HEK293 (cell line): ENCODE results near the gene TCAP.

Experiments used
- CTCF ChIA-PET: fragments of 350-600 bp; formaldehyde crosslinking; extraction: SDS; loops from one replicate; lab custom pipeline; 2021; ENCODE audit warnings: antibody characterized with exemption; lab: Yijun Ruan, JAX
- POLR2A ChIA-PET: fragments of 300-600 bp; formaldehyde crosslinking; extraction: SDS; loops from one replicate; lab custom pipeline; 2020; ENCODE audit warnings: antibody characterized with exemption, inconsistent platforms; lab: Yijun Ruan, JAX
- H3K27ac ChIP-seq: fragments of 200-500 bp; sonication (Bioruptor generic); 2 replicates; pipeline ENCODE4 v1.5.1; 2014; ENCODE audit warnings: low read depth, low read length, control low read depth, inconsistent platforms; ENCODE audit errors: extremely low read depth
- H3K36me3 ChIP-seq, 2 experiments: fragments of 200-500 bp in 1 of 2; sonication (Bioruptor generic) in 1 of 2; 1 replicate in 1 of 2; 2 replicates in 1 of 2; pipeline ENCODE4 v1.5.1; 2014 to 2017; ENCODE audit warnings: inconsistent platforms in 2 of 2, low read length in 2 of 2; ENCODE audit not compliant: control insufficient read depth in 2 of 2, insufficient read depth in 1 of 2
- H3K4me1 ChIP-seq: fragments of 200-500 bp; sonication (Bioruptor generic); 2 replicates; pipeline ENCODE4 v1.5.1; 2014; ENCODE audit warnings: mild to moderate bottlenecking, low read length, inconsistent platforms; ENCODE audit not compliant: control insufficient read depth, insufficient read depth
- H3K4me3 ChIP-seq: 2 replicates; pipeline ENCODE4 v1.5.1; 2011; ENCODE audit warnings: low read depth, mild to moderate bottlenecking, control low read depth, low read length, moderate library complexity
- H3K9me3 ChIP-seq: fragments of 200-500 bp; sonication (Bioruptor generic); 2 replicates; pipeline ENCODE4 v1.5.1; 2014; ENCODE audit warnings: low read depth, low read length, inconsistent platforms; ENCODE audit not compliant: control insufficient read depth, insufficient read depth
- EGR2 ChIP-seq: fragments of 450-650 bp; formaldehyde crosslinking; IDR thresholded peaks from 2 replicates; pipeline ENCODE4 v1.5.1; 2016; ENCODE audit warnings: low read depth, missing biosample characterization, missing genetic modification characterization
- IKZF3 ChIP-seq: fragments of 450-650 bp; IDR thresholded peaks from 2 replicates; pipeline ENCODE4 v1.5.0; 2018; ENCODE audit warnings: missing biosample characterization, mild to moderate bottlenecking, missing genetic modification characterization, moderate library complexity
- KLF1 ChIP-seq: fragments of 450-650 bp; formaldehyde crosslinking; IDR thresholded peaks from 2 replicates; pipeline ENCODE4 v1.5.1; 2016; ENCODE audit warnings: missing biosample characterization, missing genetic modification characterization
- KLF8 ChIP-seq: fragments of 450-650 bp; formaldehyde crosslinking; IDR thresholded peaks from 2 replicates; pipeline ENCODE4 v1.5.1; 2016; ENCODE audit warnings: missing biosample characterization, missing genetic modification characterization
- MEIS1 ChIP-seq: sonication (generic); formaldehyde crosslinking; IDR thresholded peaks from 2 replicates; pipeline ENCODE4 v1.8.1; 2022; ENCODE audit warnings: missing genetic modification reagents, mild to moderate bottlenecking, borderline replicate concordance
- PATZ1 ChIP-seq: fragments of 450-650 bp; formaldehyde crosslinking; IDR thresholded peaks from 2 replicates; pipeline ENCODE4 v1.5.1; 2016; ENCODE audit warnings: missing biosample characterization, missing genetic modification characterization
- PRDM10 ChIP-seq: fragments of 450-650 bp; formaldehyde crosslinking; IDR thresholded peaks from 2 replicates; pipeline ENCODE4 v1.5.1; 2016; ENCODE audit warnings: missing biosample characterization, missing genetic modification characterization
- SP2 ChIP-seq: fragments of 450-650 bp; formaldehyde crosslinking; IDR thresholded peaks from 2 replicates; pipeline ENCODE4 v1.5.1; 2016; ENCODE audit warnings: missing biosample characterization, missing genetic modification characterization
- SP7 ChIP-seq: fragments of 450-650 bp; formaldehyde crosslinking; IDR thresholded peaks from 2 replicates; pipeline ENCODE4 v1.5.1; 2016; ENCODE audit warnings: missing biosample characterization, missing genetic modification characterization
- ZBTB10 ChIP-seq: fragments of 450-650 bp; formaldehyde crosslinking; IDR thresholded peaks from 2 replicates; pipeline ENCODE4 v1.5.1; 2016; ENCODE audit warnings: missing biosample characterization, missing genetic modification characterization
- ZBTB21 ChIP-seq: fragments of 450-650 bp; formaldehyde crosslinking; IDR thresholded peaks from 2 replicates; pipeline ENCODE4 v1.5.1; 2017; ENCODE audit warnings: missing biosample characterization, missing genetic modification characterization
- ZFHX2 ChIP-seq: fragments of 450-650 bp; formaldehyde crosslinking; conservative IDR thresholded peaks from 2 replicates; pipeline ENCODE4 v1.5.1; 2016; ENCODE audit warnings: missing biosample characterization, missing genetic modification characterization
- ZNF10 ChIP-seq: fragments of 450-650 bp; formaldehyde crosslinking; IDR thresholded peaks from 2 replicates; pipeline ENCODE4 v1.5.1; 2017; ENCODE audit warnings: missing biosample characterization, missing genetic modification characterization
- ZNF24 ChIP-seq: fragments of 450-650 bp; formaldehyde crosslinking; IDR thresholded peaks from 2 replicates; pipeline ENCODE4 v1.5.1; 2016; ENCODE audit warnings: missing biosample characterization, missing genetic modification characterization
- ZNF26 ChIP-seq: fragments of 450-650 bp; formaldehyde crosslinking; IDR thresholded peaks from 2 replicates; pipeline ENCODE4 v1.5.1; 2016; ENCODE audit warnings: missing biosample characterization, missing genetic modification characterization
- ZNF302 ChIP-seq: fragments of 450-650 bp; formaldehyde crosslinking; IDR thresholded peaks from 2 replicates; pipeline ENCODE4 v1.5.1; 2016; ENCODE audit warnings: missing biosample characterization, missing genetic modification characterization, low read depth
- ZNF341 ChIP-seq: fragments of 450-650 bp; formaldehyde crosslinking; IDR thresholded peaks from 2 replicates; pipeline ENCODE4; 2016; ENCODE audit warnings: low read depth, missing biosample characterization, missing genetic modification characterization
- ZNF423 ChIP-seq: fragments of 450-650 bp; formaldehyde crosslinking; IDR thresholded peaks from 2 replicates; pipeline ENCODE4 v1.5.1; 2016; ENCODE audit warnings: missing biosample characterization, missing genetic modification characterization
- ZNF501 ChIP-seq: fragments of 450-650 bp; formaldehyde crosslinking; IDR thresholded peaks from 2 replicates; pipeline ENCODE4 v1.5.1; 2016; ENCODE audit warnings: missing biosample characterization, missing genetic modification characterization
- ZNF600 ChIP-seq: fragments of 450-650 bp; formaldehyde crosslinking; IDR thresholded peaks from 2 replicates; pipeline ENCODE4 v1.5.1; 2016; ENCODE audit warnings: missing biosample characterization, missing genetic modification characterization
- ZNF629 ChIP-seq: fragments of 450-650 bp; formaldehyde crosslinking; IDR thresholded peaks from 2 replicates; pipeline ENCODE4 v1.5.1; 2017; ENCODE audit warnings: missing biosample characterization, missing genetic modification characterization
- ZNF660 ChIP-seq: fragments of 450-650 bp; IDR thresholded peaks from 2 replicates; pipeline ENCODE4 v1.5.1; 2018; ENCODE audit warnings: missing biosample characterization, mild to moderate bottlenecking, missing genetic modification characterization
- ZNF664 ChIP-seq: fragments of 450-650 bp; formaldehyde crosslinking; IDR thresholded peaks from 2 replicates; pipeline ENCODE4 v1.5.1; 2016; ENCODE audit warnings: missing biosample characterization, missing genetic modification characterization
- ZNF776 ChIP-seq: fragments of 450-650 bp; formaldehyde crosslinking; IDR thresholded peaks from 2 replicates; pipeline ENCODE4 v1.5.0; 2017; ENCODE audit warnings: missing biosample characterization, missing genetic modification characterization, borderline replicate concordance
- ZNF777 ChIP-seq: fragments of 450-650 bp; formaldehyde crosslinking; IDR thresholded peaks from 2 replicates; pipeline ENCODE4 v1.5.1; 2017; ENCODE audit warnings: missing biosample characterization, missing genetic modification characterization, borderline replicate concordance
- ZNF792 ChIP-seq: fragments of 450-650 bp; formaldehyde crosslinking; IDR thresholded peaks from 2 replicates; pipeline ENCODE4 v1.5.1; 2016; ENCODE audit warnings: missing biosample characterization, missing genetic modification characterization

Gene TCAP

GRCh38 chr17:39676198-39676819, 11.2 kb downstream of the TCAP start:
- Histone ChIP-seq H3K4me3 (no peak overlapping the region), H3K36me3 (peaks cover 0 to 3% of the 10 kb centered on the region in 2 experiments; a peak in 2 of 3 replicates), H3K4me1 (peaks cover 17% of the 10 kb centered on the region), H3K27ac (peak overlapping the region; percentile 48), H3K9me3 (no peaks in the 10 kb centered on the region)
- CTCF ChIA-PET: interaction anchor here (0.6 to 2.1 kb wide), 8 partner anchors 19 to 444 kb away, joined by 3 to 16 read pairs (median 4); no protein-coding TSS in a partner anchor
- POLR2A ChIA-PET: interaction anchor here (1.2 to 1.5 kb wide), 5 partner anchors 10 to 38 kb away, joined by 3 to 8 read pairs (median 4); partner anchors contain the start of genes ERBB2 and PGAP3
- peak; percentile 50; the same call in 1 of the 2 replicates for TF ChIP-seq ZNF664 (tag by site-specific recombination)
- peak; percentile 56 for TF ChIP-seq KLF1 (tag by site-specific recombination)
- no peak for TF ChIP-seq ZBTB21
- peak; percentile 69; the same call in 1 of the 2 replicates for TF ChIP-seq ZNF600 (tag by site-specific recombination)
- TF ChIP-seq KLF8: 0 out of 2 replicates have a peak, but pooled peaks have one; percentile 30
- TF ChIP-seq ZNF777: no peak
- TF ChIP-seq ZNF501 (tag by site-specific recombination): no peak
- no peak for TF ChIP-seq ZNF24
- TF ChIP-seq ZNF660: peak; percentile 48; the same call in 1 of the 2 replicates
- TF ChIP-seq SP7 (tag by site-specific recombination): 0 out of 2 replicates have a peak, but pooled peaks have one; percentile 46
- peak; percentile 54; the same call in 1 of the 2 replicates for TF ChIP-seq PATZ1
- TF ChIP-seq ZNF26 (tag by site-specific recombination): no peak
- TF ChIP-seq SP2 (tag by site-specific recombination): peak; percentile 36
- TF ChIP-seq PRDM10 (tag by site-specific recombination): peak; percentile 93
- peak; percentile 36; the same call in 1 of the 2 replicates for TF ChIP-seq ZNF423 (tag by site-specific recombination)
- TF ChIP-seq MEIS1 (CRISPR knock-in tag): no peak
- 0 out of 2 replicates have a peak, but pooled peaks have one; percentile 8 for TF ChIP-seq ZNF629 (tag by site-specific recombination)
- peak; percentile 43; the same call in 1 of the 2 replicates for TF ChIP-seq ZNF341 (tag by site-specific recombination)
- no peak for TF ChIP-seq ZNF792
- peak; percentile 89 for TF ChIP-seq ZFHX2
- no peak for TF ChIP-seq ZNF10 (tag by site-specific recombination)
- peak; percentile 71; the same call in 1 of the 2 replicates for TF ChIP-seq ZBTB10 (tag by site-specific recombination)
- TF ChIP-seq EGR2 (tag by site-specific recombination): peak; percentile 90
- no peak for TF ChIP-seq ZNF776
- peak; percentile 64 for TF ChIP-seq IKZF3 (tag by site-specific recombination)
- no peak for TF ChIP-seq ZNF302 (tag by site-specific recombination)
